Gastroesophageal sphincter (tissue), 3 donors: ENCODE results near the gene KIAA0825.

ENCODE experiments used
- POLR2A ChIP-seq, 2 donors: fragments of 450-650 bp; IDR thresholded peaks; one replicate each; pipeline ENCODE4 v1.6.1; 2017; ENCODE audit warnings: antibody characterized with exemption in 2 of 2, mild to moderate bottlenecking in 2 of 2, moderate library complexity in 1 of 2
- TF ChIP-seq, protein P1 (sequence below), 4 experiments: fragments of 200-600 bp in 2 of 4; fragments of 450-650 bp in 2 of 4; sonication (generic) in 1 of 4; IDR thresholded peaks; one replicate each; pipeline ENCODE4 v1.5.1; 2017 to 2019; ENCODE audit warnings: antibody characterized with exemption in 4 of 4, mild to moderate bottlenecking in 2 of 4, moderate library complexity in 2 of 4

- TF ChIP-seq POLR2A (IDR thresholded peaks at IDR 0.05) = no peak
- TF ChIP-seq, protein P1, sequence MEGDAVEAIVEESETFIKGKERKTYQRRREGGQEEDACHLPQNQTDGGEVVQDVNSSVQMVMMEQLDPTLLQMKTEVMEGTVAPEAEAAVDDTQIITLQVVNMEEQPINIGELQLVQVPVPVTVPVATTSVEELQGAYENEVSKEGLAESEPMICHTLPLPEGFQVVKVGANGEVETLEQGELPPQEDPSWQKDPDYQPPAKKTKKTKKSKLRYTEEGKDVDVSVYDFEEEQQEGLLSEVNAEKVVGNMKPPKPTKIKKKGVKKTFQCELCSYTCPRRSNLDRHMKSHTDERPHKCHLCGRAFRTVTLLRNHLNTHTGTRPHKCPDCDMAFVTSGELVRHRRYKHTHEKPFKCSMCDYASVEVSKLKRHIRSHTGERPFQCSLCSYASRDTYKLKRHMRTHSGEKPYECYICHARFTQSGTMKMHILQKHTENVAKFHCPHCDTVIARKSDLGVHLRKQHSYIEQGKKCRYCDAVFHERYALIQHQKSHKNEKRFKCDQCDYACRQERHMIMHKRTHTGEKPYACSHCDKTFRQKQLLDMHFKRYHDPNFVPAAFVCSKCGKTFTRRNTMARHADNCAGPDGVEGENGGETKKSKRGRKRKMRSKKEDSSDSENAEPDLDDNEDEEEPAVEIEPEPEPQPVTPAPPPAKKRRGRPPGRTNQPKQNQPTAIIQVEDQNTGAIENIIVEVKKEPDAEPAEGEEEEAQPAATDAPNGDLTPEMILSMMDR (IDR thresholded peaks at IDR 0.05) = no peak
Observed at GRCh38 chr5:94188725-94189124, 429.7 kb downstream of the KIAA0825 start.
